Hepatocyte (in vitro differentiated cells): Measurements from ENCODE around the gene DPYD. TPM values are rescaled to one million over a fixed set of nuclear protein-coding genes. Genes with fewer than 3 reads are reported as not detected.

Experiments used
- DNase-seq: peaks from one replicate; pipeline ENCODE4 v3.0.0-alpha.2; 2016; ENCODE audit warnings: low spot score
- H2AFZ ChIP-seq: fragments of 200-600 bp; sonication (generic); 2 replicates; pipeline ENCODE4 v1.6.0; 2016; ENCODE audit warnings: antibody characterized with exemption, mild to moderate bottlenecking
- H3K27ac ChIP-seq: fragments of 200-600 bp; sonication (generic); 2 replicates; pipeline ENCODE4 v1.5.1; 2016; ENCODE audit warnings: mild to moderate bottlenecking
- H3K27me3 ChIP-seq: fragments of 200-600 bp; sonication (generic); 2 replicates; pipeline ENCODE4 v1.6.1; 2016
- H3K36me3 ChIP-seq: fragments of 200-600 bp; sonication (generic); replicated peaks from 2 replicates; pipeline ENCODE4 v1.5.1; 2016; ENCODE audit warnings: low read depth; ENCODE audit not compliant: insufficient read depth
- H3K4me1 ChIP-seq: fragments of 200-600 bp; sonication (generic); 2 replicates; pipeline ENCODE4 v1.5.1; 2016; ENCODE audit warnings: mild to moderate bottlenecking, moderate library complexity; ENCODE audit not compliant: insufficient read depth
- H3K4me2 ChIP-seq: fragments of 200-600 bp; sonication (generic); 2 replicates; pipeline ENCODE4 v1.6.0; 2016
- H3K4me3 ChIP-seq: fragments of 200-600 bp; sonication (generic); 2 replicates; pipeline ENCODE4 v1.5.1; 2016; ENCODE audit warnings: mild to moderate bottlenecking
- H3K79me2 ChIP-seq: fragments of 200-600 bp; sonication (generic); 2 replicates; pipeline ENCODE4 v1.6.0; 2017; ENCODE audit warnings: mild to moderate bottlenecking
- H3K9me2 ChIP-seq: fragments of 200-600 bp; sonication (generic); replicated peaks from 2 replicates; pipeline ENCODE4 v1.6.0; 2017; ENCODE audit warnings: mild to moderate bottlenecking; ENCODE audit not compliant: insufficient read depth
- H3K9me3 ChIP-seq: fragments of 200-600 bp; sonication (generic); 2 replicates; pipeline ENCODE4 v1.5.1; 2016; ENCODE audit warnings: low read depth, mild to moderate bottlenecking
- H4K20me1 ChIP-seq: fragments of 200-600 bp; sonication (generic); 2 replicates; pipeline ENCODE4 v1.6.0; 2016; ENCODE audit warnings: mild to moderate bottlenecking; ENCODE audit not compliant: insufficient read depth, poor library complexity, severe bottlenecking
- CTCF ChIP-seq: fragments of 200-600 bp; sonication (generic); IDR thresholded peaks from 2 replicates; pipeline ENCODE4 v1.5.1; 2016; ENCODE audit warnings: antibody characterized with exemption, mild to moderate bottlenecking; ENCODE audit not compliant: poor library complexity
- EZH2 ChIP-seq: fragments of 200-600 bp; sonication (generic); IDR thresholded peaks from 2 replicates; pipeline ENCODE4 v1.6.1; 2016; ENCODE audit warnings: antibody characterized with exemption, mild to moderate bottlenecking, borderline replicate concordance
- EZH2phosphoT487 ChIP-seq: fragments of 200-600 bp; sonication (generic); IDR thresholded peaks from one replicate; pipeline ENCODE4 v1.6.1; 2018; ENCODE audit warnings: antibody characterized with exemption, mild to moderate bottlenecking, low read depth, moderate library complexity; ENCODE audit not compliant: unreplicated experiment, severe bottlenecking
- whole genome bisulfite sequencing: methylation state at CpG from one replicate; pipeline ENCODE4 v1.1.6; 2016; ENCODE audit warnings: low lambda C conversion rate; ENCODE audit errors: missing lambda C conversion rate; 5-methylcytosine and 5-hydroxymethylcytosine counted together
- polyA plus RNA-seq: library from polyadenylated mRNA; unstranded; fragments of >200 nt; fragmentation: Nextera tagmentation; extraction: Ambion mirVana; gene quantifications from 2 replicates; pipeline ENCODE4 v1.2.1, GENCODE V29; 2016
- total RNA-seq: library from RNA; depleted of rRNA; stranded (reverse); fragments of >200 nt; gene quantifications from 2 replicates; pipeline ENCODE4 v1.2.3, GENCODE V29; 2014

Gene DPYD
- total and polyA plus RNA-seq, 2 experiments from 2014 or later, result 7.5 to 21.8 TPM

GRCh38 chr1:97297611-97298010 is 623.2 kb downstream of the DPYD start:
- H4K20me1 ChIP-seq, result no peaks in the 10 kb centered on the region
- H2AFZ ChIP-seq, result no peak overlapping the region
- H3K27me3 ChIP-seq, result no peaks in the 10 kb centered on the region
- no peaks in the 10 kb centered on the region for H3K79me2 ChIP-seq
- no peaks in the 10 kb centered on the region for H3K9me3 ChIP-seq
- H3K27ac ChIP-seq, result no peak overlapping the region
- no peak for TF ChIP-seq EZH2phosphoT487
- TF ChIP-seq CTCF, result no peak
- no peak for TF ChIP-seq EZH2
- WGBS, result 69% methylated on average over 2 of the region's 2 CpGs
- no peak overlapping the region for H3K4me2 ChIP-seq
- H3K4me3 ChIP-seq, result no peak overlapping the region
- DNase-seq, result no peak
- H3K36me3 ChIP-seq, result no peaks in the 10 kb centered on the region
- H3K9me2 ChIP-seq, result no peaks in the 10 kb centered on the region
- no peaks in the 10 kb centered on the region for H3K4me1 ChIP-seq

DNA sequence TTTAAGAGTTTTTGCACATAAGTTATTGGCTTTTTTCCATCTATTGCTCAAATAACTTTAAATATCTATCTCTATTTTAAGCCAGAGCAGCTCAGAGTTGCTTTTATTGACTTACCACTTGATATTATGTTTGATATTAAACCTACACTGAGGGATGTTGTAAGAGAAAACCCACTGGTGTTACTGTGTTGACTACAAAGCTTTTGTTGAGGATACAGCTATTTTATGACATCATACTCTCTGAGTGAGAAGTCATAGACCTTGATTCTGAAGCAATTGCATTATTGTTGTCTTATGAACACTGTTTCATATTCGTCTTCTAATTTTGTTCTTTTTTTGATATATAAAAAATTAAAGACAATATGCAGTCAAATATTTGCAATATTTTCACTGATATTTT is 638.9 kb downstream of the DPYD start:
- H3K36me3 ChIP-seq, result no peaks in the 10 kb centered on the region
- WGBS, result 85% methylated on average over 1 of the region's 1 CpG
- no peaks in the 10 kb centered on the region for H3K9me2 ChIP-seq
- no peak overlapping the region for H3K27ac ChIP-seq
- TF ChIP-seq EZH2phosphoT487 (no peak), CTCF (no peak), EZH2 (no peak)
- no peaks in the 10 kb centered on the region for H3K27me3 ChIP-seq
- no peak for DNase-seq
- H4K20me1 ChIP-seq, result no peaks in the 10 kb centered on the region
- no peaks in the 10 kb centered on the region for H3K4me1 ChIP-seq
- no peak overlapping the region for H2AFZ ChIP-seq
- H3K4me2 ChIP-seq, result no peak overlapping the region
- no peaks in the 10 kb centered on the region for H3K79me2 ChIP-seq
- no peak overlapping the region for H3K4me3 ChIP-seq
- H3K9me3 ChIP-seq, result no peaks in the 10 kb centered on the region

DNA sequence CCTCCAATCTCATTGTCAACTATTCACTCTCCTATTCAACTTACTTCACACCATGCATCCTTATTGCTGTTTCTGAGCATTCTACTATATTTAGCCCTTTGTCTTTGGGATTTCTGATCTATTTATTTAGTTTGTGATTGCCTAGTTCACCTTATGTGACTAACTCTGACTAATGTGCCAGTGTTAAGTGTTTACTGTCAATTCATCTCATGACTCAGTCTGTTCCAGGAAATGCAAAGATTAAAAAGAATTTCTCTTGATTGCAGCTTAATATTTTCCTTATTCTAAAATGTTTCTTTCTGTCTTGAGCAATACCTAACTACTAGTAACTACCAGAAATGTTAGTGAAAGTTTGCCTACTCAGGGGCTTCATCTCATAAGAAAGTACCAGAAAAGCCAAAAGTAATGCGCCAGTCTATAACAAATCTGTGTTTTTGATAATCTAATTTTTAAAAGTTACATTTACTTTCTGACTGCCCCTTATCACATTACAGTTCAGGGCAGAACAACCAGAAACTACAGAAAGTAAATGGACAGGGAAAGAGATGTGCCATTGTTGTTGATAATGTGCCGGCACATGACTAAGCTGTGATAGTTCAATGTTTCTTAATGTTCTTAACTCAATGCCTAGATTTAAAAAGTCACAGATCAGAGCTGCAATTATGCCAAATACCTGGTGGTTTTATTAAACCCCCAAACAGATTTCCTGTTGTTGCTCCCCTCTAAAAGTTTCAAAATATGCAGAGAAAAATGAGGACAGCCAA is 642.8 kb downstream of the DPYD start:
- TF ChIP-seq EZH2 (no peak), EZH2phosphoT487 (no peak), CTCF (no peak)
- no peak overlapping the region for H2AFZ ChIP-seq
- H3K4me3 ChIP-seq, result no peak overlapping the region
- no peaks in the 10 kb centered on the region for H4K20me1 ChIP-seq
- H3K9me3 ChIP-seq, result no peaks in the 10 kb centered on the region
- H3K36me3 ChIP-seq, result no peaks in the 10 kb centered on the region
- DNase-seq, result no peak
- H3K4me1 ChIP-seq, result peaks cover 10% of the 10 kb centered on the region
- peak overlapping the region; percentile 64 for H3K27ac ChIP-seq
- 89% methylated on average over 2 of the region's 2 CpGs for WGBS
- no peak overlapping the region for H3K4me2 ChIP-seq
- H3K9me2 ChIP-seq, result no peaks in the 10 kb centered on the region
- no peaks in the 10 kb centered on the region for H3K79me2 ChIP-seq
- no peaks in the 10 kb centered on the region for H3K27me3 ChIP-seq
